ENCODE data around the gene GGCT.

DNA sequence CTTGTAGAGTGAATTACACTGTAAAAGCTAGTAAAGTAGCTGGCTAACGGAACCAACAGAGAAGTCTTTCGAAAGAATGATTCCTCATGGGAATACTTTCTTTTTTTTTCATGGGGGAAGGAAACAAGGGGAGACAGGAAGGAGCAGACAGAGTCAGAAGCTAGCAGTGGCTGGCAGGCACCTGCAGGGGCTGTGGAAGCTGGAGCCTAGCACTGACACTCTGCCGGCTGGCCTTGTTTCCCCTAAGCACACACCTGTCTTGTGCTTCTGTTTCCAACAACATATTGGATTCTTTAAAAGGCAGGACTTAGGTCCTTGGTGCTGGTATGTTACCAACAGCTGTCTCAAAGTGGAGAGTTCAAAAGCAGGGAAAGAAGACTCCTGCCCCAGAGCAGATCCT is 50.7 kb downstream of the GGCT start:
- no peak for TF ChIP-seq POLR2A (IDR thresholded peaks at IDR 0.05)
- TF ChIP-seq, protein P1, sequence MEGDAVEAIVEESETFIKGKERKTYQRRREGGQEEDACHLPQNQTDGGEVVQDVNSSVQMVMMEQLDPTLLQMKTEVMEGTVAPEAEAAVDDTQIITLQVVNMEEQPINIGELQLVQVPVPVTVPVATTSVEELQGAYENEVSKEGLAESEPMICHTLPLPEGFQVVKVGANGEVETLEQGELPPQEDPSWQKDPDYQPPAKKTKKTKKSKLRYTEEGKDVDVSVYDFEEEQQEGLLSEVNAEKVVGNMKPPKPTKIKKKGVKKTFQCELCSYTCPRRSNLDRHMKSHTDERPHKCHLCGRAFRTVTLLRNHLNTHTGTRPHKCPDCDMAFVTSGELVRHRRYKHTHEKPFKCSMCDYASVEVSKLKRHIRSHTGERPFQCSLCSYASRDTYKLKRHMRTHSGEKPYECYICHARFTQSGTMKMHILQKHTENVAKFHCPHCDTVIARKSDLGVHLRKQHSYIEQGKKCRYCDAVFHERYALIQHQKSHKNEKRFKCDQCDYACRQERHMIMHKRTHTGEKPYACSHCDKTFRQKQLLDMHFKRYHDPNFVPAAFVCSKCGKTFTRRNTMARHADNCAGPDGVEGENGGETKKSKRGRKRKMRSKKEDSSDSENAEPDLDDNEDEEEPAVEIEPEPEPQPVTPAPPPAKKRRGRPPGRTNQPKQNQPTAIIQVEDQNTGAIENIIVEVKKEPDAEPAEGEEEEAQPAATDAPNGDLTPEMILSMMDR (IDR thresholded peaks at IDR 0.05), result peak in 2 of 6 experiments; percentile 3 to 8

Measured in adrenal gland (tissue), 5 donors.